Measurements from ENCODE around the gene CHCHD1.

The CHCHD1 gene

GRCh38 chr10:73806176-73806950 is 24.5 kb downstream of the CHCHD1 start:
- DNase-seq (ENCODE audit: low spot score) = no peak
- H3K4me3 Mint-ChIP-seq = no peak overlapping the region
- H3K9me3 Mint-ChIP-seq = no peaks in the 10 kb centered on the region
- peaks cover 39% of the 10 kb centered on the region for H3K4me1 Mint-ChIP-seq (ENCODE audit: low read depth)
- no peak overlapping the region for H3K27ac Mint-ChIP-seq
- H3K27me3 Mint-ChIP-seq (ENCODE audit: low read depth) = no peaks in the 10 kb centered on the region
- peaks cover 71% of the 10 kb centered on the region for H3K36me3 Mint-ChIP-seq (ENCODE audit: low read depth)

GRCh38 chr10:73807471-73807870 is 25.6 kb downstream of the CHCHD1 start:
- H3K36me3 Mint-ChIP-seq (ENCODE audit: low read depth) = peaks cover 64% of the 10 kb centered on the region
- DNase-seq (ENCODE audit: low spot score) = no peak
- H3K9me3 Mint-ChIP-seq = no peaks in the 10 kb centered on the region
- no peaks in the 10 kb centered on the region for H3K27me3 Mint-ChIP-seq (ENCODE audit: low read depth)
- no peak overlapping the region for H3K4me3 Mint-ChIP-seq
- H3K4me1 Mint-ChIP-seq (ENCODE audit: low read depth) = peaks cover 39% of the 10 kb centered on the region
- H3K27ac Mint-ChIP-seq = no peak overlapping the region

- no peaks in the 10 kb centered on the region for H3K9me3 Mint-ChIP-seq
- no peaks in the 10 kb centered on the region for H3K27me3 Mint-ChIP-seq (ENCODE audit: low read depth)
- H3K27ac Mint-ChIP-seq = no peak overlapping the region
- H3K4me3 Mint-ChIP-seq = peak overlapping the region; percentile 15
- peaks cover 39% of the 10 kb centered on the region for H3K4me1 Mint-ChIP-seq (ENCODE audit: low read depth)
- no peak for DNase-seq (ENCODE audit: low spot score)
- peaks cover 61% of the 10 kb centered on the region for H3K36me3 Mint-ChIP-seq (ENCODE audit: low read depth)
Measured at GRCh38 chr10:73808021-73808815, 26.4 kb downstream of the CHCHD1 start.

GRCh38 chr10:73809061-73809818 is 27.4 kb downstream of the CHCHD1 start:
- H3K27ac Mint-ChIP-seq = peak overlapping the region; percentile 43
- no peaks in the 10 kb centered on the region for H3K9me3 Mint-ChIP-seq
- H3K27me3 Mint-ChIP-seq (ENCODE audit: low read depth) = no peaks in the 10 kb centered on the region
- H3K4me1 Mint-ChIP-seq (ENCODE audit: low read depth) = peaks cover 32% of the 10 kb centered on the region
- DNase-seq (ENCODE audit: low spot score) = no peak
- H3K4me3 Mint-ChIP-seq = peak overlapping the region; percentile 58
- H3K36me3 Mint-ChIP-seq (ENCODE audit: low read depth) = peaks cover 59% of the 10 kb centered on the region

GRCh38 chr10:73810358-73810734 is 28.5 kb downstream of the CHCHD1 start:
- Mint-ChIP-seq H3K4me1 (ENCODE audit: low read depth) (peaks cover 32% of the 10 kb centered on the region), H3K4me3 (peak overlapping the region; percentile 88), H3K9me3 (no peaks in the 10 kb centered on the region), H3K27me3 (ENCODE audit: low read depth) (no peaks in the 10 kb centered on the region), H3K36me3 (ENCODE audit: low read depth) (peaks cover 59% of the 10 kb centered on the region), H3K27ac (peak overlapping the region; percentile 94)
- no peak for DNase-seq (ENCODE audit: low spot score)

GRCh38 chr10:73810735-73811465 is 29.1 kb downstream of the CHCHD1 start:
- H3K27ac Mint-ChIP-seq = peak overlapping the region; percentile 94
- no peaks in the 10 kb centered on the region for H3K9me3 Mint-ChIP-seq
- no peaks in the 10 kb centered on the region for H3K27me3 Mint-ChIP-seq (ENCODE audit: low read depth)
- H3K36me3 Mint-ChIP-seq (ENCODE audit: low read depth) = peaks cover 56% of the 10 kb centered on the region
- H3K4me3 Mint-ChIP-seq = peak overlapping the region; percentile 88
- peak; percentile 57 for DNase-seq (ENCODE audit: low spot score)
- H3K4me1 Mint-ChIP-seq (ENCODE audit: low read depth) = peaks cover 31% of the 10 kb centered on the region

GRCh38 chr10:73812657-73813056 is 30.8 kb downstream of the CHCHD1 start:
- no peak for DNase-seq (ENCODE audit: low spot score)
- Mint-ChIP-seq H3K27me3 (ENCODE audit: low read depth) (no peaks in the 10 kb centered on the region), H3K9me3 (no peaks in the 10 kb centered on the region), H3K4me3 (peak overlapping the region; percentile 39), H3K27ac (peak overlapping the region; percentile 49), H3K4me1 (ENCODE audit: low read depth) (peaks cover 24% of the 10 kb centered on the region), H3K36me3 (ENCODE audit: low read depth) (peaks cover 46% of the 10 kb centered on the region)

GRCh38 chr10:73813333-73813732 is 31.5 kb downstream of the CHCHD1 start:
- H3K27me3 Mint-ChIP-seq (ENCODE audit: low read depth) = no peaks in the 10 kb centered on the region
- H3K27ac Mint-ChIP-seq = no peak overlapping the region
- H3K4me1 Mint-ChIP-seq (ENCODE audit: low read depth) = peaks cover 24% of the 10 kb centered on the region
- no peak for DNase-seq (ENCODE audit: low spot score)
- H3K4me3 Mint-ChIP-seq = no peak overlapping the region
- no peaks in the 10 kb centered on the region for H3K9me3 Mint-ChIP-seq
- peaks cover 40% of the 10 kb centered on the region for H3K36me3 Mint-ChIP-seq (ENCODE audit: low read depth)

- Mint-ChIP-seq H3K4me1 (ENCODE audit: low read depth) (peaks cover 16% of the 10 kb centered on the region), H3K27me3 (ENCODE audit: low read depth) (no peaks in the 10 kb centered on the region), H3K9me3 (no peaks in the 10 kb centered on the region), H3K36me3 (ENCODE audit: low read depth) (peaks cover 31% of the 10 kb centered on the region), H3K27ac (no peak overlapping the region), H3K4me3 (no peak overlapping the region)
- no peak for DNase-seq (ENCODE audit: low spot score)
Measured at GRCh38 chr10:73814276-73814895, 32.5 kb downstream of the CHCHD1 start.

GRCh38 chr10:73814896-73815718 is 33.3 kb downstream of the CHCHD1 start:
- Mint-ChIP-seq H3K9me3 (no peaks in the 10 kb centered on the region), H3K4me1 (ENCODE audit: low read depth) (peaks cover 8% of the 10 kb centered on the region), H3K27me3 (ENCODE audit: low read depth) (no peaks in the 10 kb centered on the region), H3K4me3 (no peak overlapping the region), H3K27ac (no peak overlapping the region), H3K36me3 (ENCODE audit: low read depth) (peaks cover 29% of the 10 kb centered on the region)
- no peak for DNase-seq (ENCODE audit: low spot score)

GRCh38 chr10:73815719-73816030 is 33.8 kb downstream of the CHCHD1 start:
- Mint-ChIP-seq H3K9me3 (no peaks in the 10 kb centered on the region), H3K27me3 (ENCODE audit: low read depth) (no peaks in the 10 kb centered on the region), H3K36me3 (ENCODE audit: low read depth) (peaks cover 26% of the 10 kb centered on the region), H3K27ac (no peak overlapping the region), H3K4me1 (ENCODE audit: low read depth) (peaks cover 4% of the 10 kb centered on the region), H3K4me3 (no peak overlapping the region)
- no peak for DNase-seq (ENCODE audit: low spot score)

GRCh38 chr10:73816917-73817729 is 35.3 kb downstream of the CHCHD1 start:
- H3K4me3 Mint-ChIP-seq = no peak overlapping the region
- H3K27ac Mint-ChIP-seq = no peak overlapping the region
- DNase-seq (ENCODE audit: low spot score) = no peak
- peaks cover 4% of the 10 kb centered on the region for H3K4me1 Mint-ChIP-seq (ENCODE audit: low read depth)
- peaks cover 31% of the 10 kb centered on the region for H3K36me3 Mint-ChIP-seq (ENCODE audit: low read depth)
- H3K9me3 Mint-ChIP-seq = no peaks in the 10 kb centered on the region
- H3K27me3 Mint-ChIP-seq (ENCODE audit: low read depth) = no peaks in the 10 kb centered on the region

All from T-helper 2 cell treated with Interferon-gamma antibody and Interleukin-4, amounts not matched to agents 5 μg/mL and 100 μg/mL, for 36 hours (primary cell).